HUES64 (cell line): ENCODE measurements around the gene ZMAT5.

Experiments
- H3K27ac ChIP-seq: 2 replicates; pipeline ENCODE4 v1.7.0; 2013; ENCODE audit warnings: low read depth, low read length, inconsistent platforms
- H3K27me3 ChIP-seq: 2 replicates; pipeline ENCODE4 v1.6.1; 2013; ENCODE audit warnings: mild to moderate bottlenecking, low read length; ENCODE audit not compliant: insufficient read depth
- H3K36me3 ChIP-seq: 2 replicates; pipeline ENCODE4 v1.6.1; 2013; ENCODE audit warnings: mild to moderate bottlenecking, low read length; ENCODE audit not compliant: insufficient read depth
- H3K4me1 ChIP-seq: 2 replicates; pipeline ENCODE4 v1.6.1; 2013; ENCODE audit warnings: mild to moderate bottlenecking, low read length, moderate library complexity; ENCODE audit not compliant: insufficient read depth
- H3K4me3 ChIP-seq: 2 replicates; pipeline ENCODE4 v1.5.1; 2013; ENCODE audit warnings: mild to moderate bottlenecking, low read length, moderate library complexity
- H3K9ac ChIP-seq: 2 replicates; pipeline ENCODE4 v1.6.1; 2013; ENCODE audit warnings: mild to moderate bottlenecking, low read depth, low read length
- H3K9me3 ChIP-seq: 2 replicates; pipeline ENCODE4 v1.6.1; 2013; ENCODE audit warnings: low read depth, low read length; ENCODE audit not compliant: insufficient read depth
- WGBS: fragments of 150-250, 120-280 bp; methylation state at CpG from one replicate; pipeline ENCODE4 v1.1.7; 2013; ENCODE audit warnings: missing lambda C conversion rate; 5-methylcytosine and 5-hydroxymethylcytosine counted together

Gene ZMAT5

GRCh38 chr22:29693671-29694070 lies 73.1 kb downstream of the ZMAT5 start:
- WGBS, result 84% methylated on average over 9 of the region's 9 CpGs
- peaks cover 37% of the 10 kb centered on the region for H3K4me1 ChIP-seq
- no peak overlapping the region for H3K4me3 ChIP-seq
- no peak overlapping the region for H3K27ac ChIP-seq
- no peaks in the 10 kb centered on the region for H3K27me3 ChIP-seq
- no peaks in the 10 kb centered on the region for H3K9me3 ChIP-seq
- H3K9ac ChIP-seq, result no peak overlapping the region
- no peaks in the 10 kb centered on the region for H3K36me3 ChIP-seq

- Histone ChIP-seq H3K4me3 (no peak overlapping the region), H3K27ac (no peak overlapping the region), H3K4me1 (peaks cover 39% of the 10 kb centered on the region), H3K27me3 (no peaks in the 10 kb centered on the region), H3K9me3 (no peaks in the 10 kb centered on the region), H3K36me3 (no peaks in the 10 kb centered on the region), H3K9ac (no peak overlapping the region)
- WGBS, result 92% methylated on average over 8 of the region's 8 CpGs
These were observed 73.6 kb downstream of the ZMAT5 start for GRCh38 chr22:29693161-29693560.

- no peak overlapping the region for H3K4me3 ChIP-seq
- no peaks in the 10 kb centered on the region for H3K27me3 ChIP-seq
- H3K9me3 ChIP-seq, result no peaks in the 10 kb centered on the region
- H3K27ac ChIP-seq, result peak overlapping the region; percentile 3; the same call in 1 of the 2 replicates
- H3K4me1 ChIP-seq, result peaks cover 44% of the 10 kb centered on the region
- H3K9ac ChIP-seq, result 0 out of 2 replicates have a peak overlapping the region, but pooled peaks have one; percentile 17
- 74% methylated on average over 4 of the region's 4 CpGs for WGBS
- no peaks in the 10 kb centered on the region for H3K36me3 ChIP-seq
These were observed 74.5 kb downstream of the ZMAT5 start for GRCh38 chr22:29692327-29692640.

- peaks cover 44% of the 10 kb centered on the region for H3K4me1 ChIP-seq
- H3K36me3 ChIP-seq, result no peaks in the 10 kb centered on the region
- H3K9ac ChIP-seq, result 0 out of 2 replicates have a peak overlapping the region, but pooled peaks have one; percentile 17
- peak overlapping the region; percentile 29; the same call in 1 of the 2 replicates for H3K27ac ChIP-seq
- WGBS, result 39% methylated on average over 13 of the region's 13 CpGs
- H3K9me3 ChIP-seq, result no peaks in the 10 kb centered on the region
- H3K4me3 ChIP-seq, result no peak overlapping the region
- no peaks in the 10 kb centered on the region for H3K27me3 ChIP-seq
These were observed 75.0 kb downstream of the ZMAT5 start for GRCh38 chr22:29691636-29692326.

GRCh38 chr22:29690476-29690875 lies 76.3 kb downstream of the ZMAT5 start:
- 85% methylated on average over 9 of the region's 9 CpGs for WGBS
- Histone ChIP-seq H3K27ac (no peak overlapping the region), H3K9ac (no peak overlapping the region), H3K36me3 (no peaks in the 10 kb centered on the region), H3K4me1 (peaks cover 44% of the 10 kb centered on the region), H3K9me3 (no peaks in the 10 kb centered on the region), H3K27me3 (no peaks in the 10 kb centered on the region), H3K4me3 (no peak overlapping the region)

- no peak overlapping the region for H3K9ac ChIP-seq
- no peak overlapping the region for H3K27ac ChIP-seq
- no peaks in the 10 kb centered on the region for H3K9me3 ChIP-seq
- no peaks in the 10 kb centered on the region for H3K27me3 ChIP-seq
- WGBS, result 14% methylated on average over 8 of the region's 8 CpGs
- peaks cover 44% of the 10 kb centered on the region for H3K4me1 ChIP-seq
- no peaks in the 10 kb centered on the region for H3K36me3 ChIP-seq
- no peak overlapping the region for H3K4me3 ChIP-seq
These were observed 77.0 kb downstream of the ZMAT5 start for GRCh38 chr22:29689880-29690213.

GRCh38 chr22:29689206-29689879 lies 77.5 kb downstream of the ZMAT5 start:
- no peak overlapping the region for H3K9ac ChIP-seq
- no peak overlapping the region for H3K27ac ChIP-seq
- H3K36me3 ChIP-seq, result no peaks in the 10 kb centered on the region
- no peaks in the 10 kb centered on the region for H3K9me3 ChIP-seq
- no peak overlapping the region for H3K4me3 ChIP-seq
- no peaks in the 10 kb centered on the region for H3K27me3 ChIP-seq
- H3K4me1 ChIP-seq, result peaks cover 44% of the 10 kb centered on the region
- WGBS, result 56% methylated on average over 5 of the region's 5 CpGs

GRCh38 chr22:29684244-29684643 lies 82.6 kb downstream of the ZMAT5 start:
- Histone ChIP-seq H3K4me3 (no peak overlapping the region), H3K27ac (no peak overlapping the region), H3K9me3 (no peaks in the 10 kb centered on the region), H3K36me3 (peaks cover 38% of the 10 kb centered on the region), H3K4me1 (peaks cover 10% of the 10 kb centered on the region; the same call in 1 of the 2 replicates), H3K9ac (no peak overlapping the region), H3K27me3 (no peaks in the 10 kb centered on the region)
- WGBS, result 93% methylated on average over 4 of the region's 4 CpGs

GRCh38 chr22:29683536-29683935 lies 83.3 kb downstream of the ZMAT5 start:
- Histone ChIP-seq H3K27ac (no peak overlapping the region), H3K9ac (no peak overlapping the region), H3K27me3 (no peaks in the 10 kb centered on the region), H3K4me3 (no peak overlapping the region), H3K36me3 (peaks cover 45% of the 10 kb centered on the region), H3K9me3 (no peaks in the 10 kb centered on the region), H3K4me1 (0 out of 2 replicates have a peak, but pooled peaks cover 7% of the 10 kb centered on the region)
- WGBS, result 88% methylated on average over 4 of the region's 4 CpGs
